Activated naive CD8-positive, alpha-beta T cell treated with anti-CD3 and anti-CD28 coated beads for 36 hours (primary cell): Measurements from ENCODE around the gene BTBD6. TPM values are rescaled to one million over a fixed set of nuclear protein-coding genes. Genes with fewer than 3 reads are reported as not detected.

Source experiments
- DNase-seq: peaks from one replicate; pipeline ENCODE4 v3.0.0; 2021
- H3K27ac Mint-ChIP-seq: one replicate; pipeline ENCODE4 v1.8.0; 2022; ENCODE audit warnings: mild to moderate bottlenecking, moderate library complexity, mixed read lengths
- H3K27me3 Mint-ChIP-seq: one replicate; pipeline ENCODE4 v1.8.0; 2022; ENCODE audit warnings: mild to moderate bottlenecking, mixed read lengths
- H3K36me3 Mint-ChIP-seq: one replicate; pipeline ENCODE4 v1.8.0; 2021; ENCODE audit warnings: mild to moderate bottlenecking, mixed read lengths
- H3K4me1 Mint-ChIP-seq: one replicate; pipeline ENCODE4 v1.8.0; 2021; ENCODE audit warnings: mixed read lengths
- H3K4me3 Mint-ChIP-seq: one replicate; pipeline ENCODE4 v1.8.0; 2022; ENCODE audit warnings: mild to moderate bottlenecking, moderate library complexity, mixed read lengths
- H3K9me3 Mint-ChIP-seq: one replicate; pipeline ENCODE4 v1.8.0; 2022; ENCODE audit warnings: mixed read lengths
- total RNA-seq, 2 experiments: library from RNA; stranded (reverse); gene quantifications; one replicate each; pipeline ENCODE4 v1.2.3, GENCODE V29; 2021

BTBD6 gene
- total RNA-seq = 10 to 100 TPM; 33.9 to 35.2 TPM

DNA sequence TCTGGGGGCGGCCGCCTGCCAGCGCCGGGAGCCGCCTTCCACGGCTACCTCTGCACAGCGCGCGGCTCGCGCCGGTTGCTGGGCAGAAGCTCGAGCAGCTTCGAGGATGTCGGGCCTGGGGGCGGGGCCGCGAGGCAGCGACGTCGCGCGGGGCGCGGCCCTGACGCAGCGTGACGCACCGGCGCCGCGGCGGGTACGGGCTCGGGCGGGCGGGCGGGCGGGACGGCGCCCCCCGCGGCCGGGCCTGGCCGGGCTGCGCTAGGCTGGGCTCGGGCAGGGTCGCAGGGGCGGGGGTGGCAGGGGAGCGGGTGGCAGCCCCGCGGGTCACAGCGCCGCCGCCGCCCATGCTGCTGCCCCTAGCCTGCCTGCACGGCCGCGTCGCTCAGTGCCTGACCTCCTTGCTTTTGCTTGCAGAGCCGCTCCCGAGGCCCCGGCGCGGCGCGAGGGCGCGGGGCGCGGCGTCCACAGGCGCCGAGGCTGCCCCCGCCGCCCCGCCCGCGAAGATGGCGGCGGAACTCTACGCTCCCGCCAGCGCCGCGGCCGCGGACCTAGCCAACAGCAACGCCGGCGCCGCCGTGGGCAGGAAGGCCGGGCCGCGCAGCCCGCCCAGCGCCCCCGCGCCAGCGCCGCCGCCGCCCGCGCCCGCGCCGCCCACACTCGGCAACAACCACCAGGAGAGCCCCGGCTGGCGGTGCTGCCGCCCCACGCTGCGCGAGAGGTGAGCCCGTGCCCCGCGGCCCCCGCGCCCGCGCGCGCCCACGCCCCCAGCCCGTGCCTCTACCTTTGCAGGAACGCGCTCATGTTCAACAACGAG is at the start of gene BTBD6:
BTBD6 (plus strand) TSS at position 166 of the 814 bp plus-strand sequence; CDS start at position 345, 179 bp downstream.
- no peaks in the 10 kb centered on the region for H3K27me3 Mint-ChIP-seq
- peaks cover 31% of the 10 kb centered on the region for H3K4me1 Mint-ChIP-seq
- peak within 1 kb of the TSS; percentile 76 for H3K4me3 Mint-ChIP-seq
- DNase-seq = peak; percentile 93
- H3K27ac Mint-ChIP-seq = peak within 1 kb of the TSS; percentile 63
- no peaks in the 10 kb centered on the region for H3K9me3 Mint-ChIP-seq
- peaks cover 9% of the 10 kb centered on the region for H3K36me3 Mint-ChIP-seq

DNA sequence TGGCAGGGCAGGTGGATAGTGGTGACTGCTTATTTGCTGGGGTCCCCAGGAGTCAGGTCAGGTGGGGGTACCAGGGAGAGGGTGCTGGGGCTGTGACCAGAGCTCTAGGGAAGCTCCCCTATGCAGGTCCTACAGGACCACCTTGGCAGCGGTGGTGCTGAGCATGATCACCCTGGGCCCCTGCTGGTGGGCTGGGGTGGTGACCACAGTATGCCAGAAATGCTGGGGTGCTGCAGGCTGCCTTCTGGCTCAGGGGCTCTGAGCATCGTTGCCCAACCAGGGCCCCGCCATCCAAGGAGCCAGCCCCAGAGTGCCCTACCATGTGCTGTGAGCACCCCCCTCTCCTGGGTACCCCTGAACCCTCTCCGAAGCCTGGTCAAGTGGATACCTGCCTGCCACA is 49.7 kb upstream of the BTBD6 start:
- DNase-seq = no peak
- peaks cover 57% of the 10 kb centered on the region for H3K27me3 Mint-ChIP-seq
- no peaks in the 10 kb centered on the region for H3K36me3 Mint-ChIP-seq
- no peak overlapping the region for H3K4me3 Mint-ChIP-seq
- no peak overlapping the region for H3K27ac Mint-ChIP-seq
- H3K4me1 Mint-ChIP-seq = peaks cover 26% of the 10 kb centered on the region
- no peaks in the 10 kb centered on the region for H3K9me3 Mint-ChIP-seq

DNA sequence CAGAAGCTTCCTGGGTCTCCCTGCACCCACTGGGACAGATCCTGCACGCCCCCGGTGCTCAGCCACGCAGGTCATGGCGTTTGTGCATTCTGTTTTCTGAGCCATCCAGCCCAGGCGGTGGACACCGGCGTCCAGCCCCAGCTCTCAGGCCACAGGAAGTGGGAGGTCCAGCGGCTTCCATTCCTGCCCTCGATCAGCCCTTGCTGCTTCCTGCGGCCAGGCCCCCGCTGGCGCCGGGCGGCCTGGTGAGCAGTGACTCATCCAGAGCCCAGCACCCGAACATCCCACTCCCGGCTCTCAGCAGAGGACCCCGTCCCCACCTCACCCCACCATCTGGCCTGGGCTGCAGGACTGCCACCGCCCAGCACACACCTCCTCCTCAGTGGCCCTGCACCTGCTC is 49.2 kb upstream of the BTBD6 start:
- Mint-ChIP-seq H3K4me3 (no peak overlapping the region), H3K27me3 (peaks cover 57% of the 10 kb centered on the region), H3K9me3 (no peaks in the 10 kb centered on the region), H3K4me1 (peaks cover 22% of the 10 kb centered on the region), H3K27ac (no peak overlapping the region), H3K36me3 (no peaks in the 10 kb centered on the region)
- no peak for DNase-seq

DNA sequence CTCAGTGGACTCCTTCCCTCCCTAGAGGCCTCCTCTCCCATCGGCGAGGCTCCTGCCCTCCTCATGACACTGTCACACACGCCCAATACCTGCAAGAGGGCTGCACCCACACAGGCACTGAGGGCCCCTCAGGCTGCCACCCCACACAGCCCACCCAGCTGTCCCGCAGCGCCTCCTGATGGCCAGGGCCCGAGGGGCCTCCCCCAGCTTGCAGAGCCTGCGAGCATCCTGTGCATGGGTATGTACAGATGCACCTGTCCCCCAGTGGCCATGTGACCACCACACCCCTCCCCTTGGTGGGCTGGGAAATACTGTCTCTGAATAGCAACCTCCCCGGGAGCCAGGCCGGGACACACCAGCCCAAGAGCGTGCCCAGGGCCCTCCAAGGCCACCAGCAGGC is 48.3 kb upstream of the BTBD6 start:
- Mint-ChIP-seq H3K27me3 (peaks cover 51% of the 10 kb centered on the region), H3K9me3 (no peaks in the 10 kb centered on the region), H3K27ac (no peak overlapping the region), H3K4me1 (peaks cover 19% of the 10 kb centered on the region), H3K4me3 (no peak overlapping the region), H3K36me3 (no peaks in the 10 kb centered on the region)
- no peak for DNase-seq

DNA sequence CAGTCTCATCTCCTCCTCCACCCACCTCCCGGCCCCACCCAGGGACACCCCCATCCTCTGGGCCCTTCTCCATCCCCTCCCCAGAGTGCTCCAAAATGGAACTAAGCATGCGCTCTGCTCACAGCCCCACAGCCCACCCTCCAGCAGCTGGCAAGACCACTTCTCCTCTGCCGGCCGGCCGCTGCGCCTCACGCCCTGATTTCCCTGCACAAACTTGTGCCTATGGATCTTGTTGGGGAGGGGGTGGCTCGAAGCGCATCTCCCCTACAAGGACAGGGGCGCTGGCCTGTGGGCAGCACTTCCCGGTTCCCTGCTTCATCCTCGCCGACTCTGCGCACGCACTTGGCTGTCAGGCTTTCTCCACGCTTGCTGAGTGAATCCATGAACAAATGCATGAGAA is 47.7 kb upstream of the BTBD6 start:
- Mint-ChIP-seq H3K36me3 (no peaks in the 10 kb centered on the region), H3K4me3 (no peak overlapping the region), H3K27me3 (peaks cover 48% of the 10 kb centered on the region), H3K4me1 (peaks cover 16% of the 10 kb centered on the region), H3K27ac (no peak overlapping the region), H3K9me3 (no peaks in the 10 kb centered on the region)
- no peak for DNase-seq

DNA sequence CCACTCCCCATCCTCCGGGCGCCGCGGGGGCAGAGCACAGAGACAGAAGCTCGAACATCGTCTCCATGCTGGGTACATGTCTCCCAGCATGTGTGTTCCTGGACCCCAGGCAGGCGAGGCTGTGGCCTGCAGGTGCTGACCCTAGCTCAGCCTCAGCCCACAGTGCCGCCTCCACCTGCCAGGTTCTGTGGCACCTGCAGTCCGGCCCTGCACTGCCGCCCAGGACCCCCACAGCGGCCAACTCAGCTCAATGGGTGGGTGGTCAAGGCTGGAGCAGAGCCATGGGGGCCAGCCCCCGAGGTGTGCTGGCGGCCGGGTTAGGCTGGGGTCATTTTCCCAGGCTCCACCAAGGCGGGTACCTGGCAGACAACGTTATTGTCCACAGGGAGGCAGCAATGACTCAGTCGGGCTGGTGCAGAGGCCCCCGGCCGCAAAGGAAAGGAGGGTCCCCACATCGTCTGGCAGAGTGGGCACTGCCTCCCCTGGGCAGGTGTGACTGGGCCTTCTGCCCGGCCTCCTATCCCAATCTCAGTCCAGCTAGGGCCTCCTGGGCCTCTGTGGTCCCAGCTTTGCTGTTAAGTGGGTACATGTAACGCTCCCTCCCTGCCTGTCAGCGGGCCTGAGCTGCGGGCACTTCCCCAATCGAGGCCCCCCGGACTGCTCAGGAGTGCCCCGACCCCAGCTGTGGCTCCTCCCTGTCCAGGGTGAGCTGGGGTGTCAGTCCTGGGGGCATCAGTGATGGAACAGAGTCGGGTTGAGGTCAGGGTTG is 47.0 kb upstream of the BTBD6 start:
- Mint-ChIP-seq H3K27me3 (peaks cover 42% of the 10 kb centered on the region), H3K4me1 (peaks cover 13% of the 10 kb centered on the region), H3K36me3 (no peaks in the 10 kb centered on the region), H3K4me3 (no peak overlapping the region), H3K9me3 (no peaks in the 10 kb centered on the region), H3K27ac (peak overlapping the region; percentile 16)
- no peak for DNase-seq

DNA sequence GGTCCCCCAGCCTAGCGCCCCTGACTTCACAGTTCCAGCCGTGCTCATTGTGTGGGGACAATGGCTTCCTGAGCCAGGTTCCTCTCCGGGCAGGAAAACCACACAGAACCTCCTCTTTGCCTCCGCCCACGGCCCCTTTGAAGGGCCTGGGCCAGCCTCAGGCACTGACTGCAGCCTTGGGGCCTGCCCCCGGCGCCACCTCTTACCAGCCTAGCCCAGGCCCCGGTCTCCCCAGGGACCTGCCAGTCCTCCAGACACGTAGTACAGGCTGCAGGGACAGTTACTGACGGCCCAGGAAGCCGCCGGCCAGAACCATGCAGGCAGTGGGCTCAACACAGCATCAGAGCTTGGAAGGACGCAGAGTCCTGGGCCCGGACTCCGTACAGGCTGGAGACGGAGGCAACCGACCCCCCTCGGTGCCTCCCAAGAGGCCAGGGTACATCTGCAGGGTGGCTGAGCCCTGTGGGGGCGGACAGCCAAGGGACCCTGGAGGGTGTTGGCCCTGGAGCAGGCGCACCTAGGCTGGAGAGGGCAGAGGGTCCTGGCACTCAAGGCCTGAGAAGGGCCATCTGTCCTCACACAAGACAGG is 46.3 kb upstream of the BTBD6 start:
- peak; percentile 68 for DNase-seq
- H3K9me3 Mint-ChIP-seq = no peaks in the 10 kb centered on the region
- H3K36me3 Mint-ChIP-seq = no peaks in the 10 kb centered on the region
- no peak overlapping the region for H3K4me3 Mint-ChIP-seq
- peaks cover 13% of the 10 kb centered on the region for H3K4me1 Mint-ChIP-seq
- peak overlapping the region; percentile 16 for H3K27ac Mint-ChIP-seq
- peaks cover 40% of the 10 kb centered on the region for H3K27me3 Mint-ChIP-seq

DNA sequence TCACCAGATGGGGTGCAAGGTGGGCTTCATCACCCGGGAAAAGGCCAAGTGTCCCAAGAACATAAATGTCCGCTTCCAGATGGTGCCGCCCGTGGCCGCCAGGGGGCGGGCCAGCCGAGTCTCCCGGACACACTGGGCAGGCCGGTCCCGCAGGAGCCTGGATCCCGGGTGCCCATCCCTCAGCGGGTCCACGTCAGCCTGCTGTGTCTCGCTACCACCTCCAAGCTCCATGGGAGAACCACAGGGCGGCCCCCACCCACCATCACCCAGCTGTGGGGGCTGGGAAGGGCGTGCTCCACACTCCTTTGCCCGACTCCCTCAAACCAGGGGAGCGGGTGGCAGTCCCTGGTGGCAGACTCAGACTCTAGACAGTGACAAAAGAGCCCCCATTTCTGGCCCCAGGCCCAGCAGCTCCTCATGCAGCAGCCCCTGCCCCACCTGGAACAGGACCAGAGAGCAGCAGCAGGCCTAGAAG is 45.2 kb upstream of the BTBD6 start:
- Mint-ChIP-seq H3K4me1 (peaks cover 13% of the 10 kb centered on the region), H3K9me3 (no peaks in the 10 kb centered on the region), H3K27ac (no peak overlapping the region), H3K27me3 (peaks cover 30% of the 10 kb centered on the region), H3K36me3 (no peaks in the 10 kb centered on the region), H3K4me3 (no peak overlapping the region)
- peak; percentile 59 for DNase-seq

DNA sequence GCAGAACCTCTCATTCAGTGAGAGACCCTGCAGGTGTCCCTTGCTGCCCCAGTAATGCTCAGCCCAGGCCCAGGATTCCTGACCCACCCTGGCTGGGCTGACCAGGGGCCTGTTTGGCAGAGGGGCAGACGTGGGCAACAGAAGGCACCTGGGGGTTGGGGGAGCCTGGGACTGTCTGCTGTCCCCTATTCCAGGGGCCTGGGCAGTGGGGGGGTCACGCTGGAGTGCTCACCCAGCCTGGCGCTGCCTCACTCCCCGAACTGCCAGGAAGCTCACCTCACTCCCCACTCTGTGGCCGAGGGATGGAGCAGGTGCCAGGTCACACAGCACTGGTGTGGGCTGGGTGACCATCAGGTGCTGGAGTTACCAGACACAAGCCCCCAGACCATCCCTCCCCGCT is 44.6 kb upstream of the BTBD6 start:
- peaks cover 13% of the 10 kb centered on the region for H3K4me1 Mint-ChIP-seq
- no peak for DNase-seq
- H3K36me3 Mint-ChIP-seq = no peaks in the 10 kb centered on the region
- no peak overlapping the region for H3K4me3 Mint-ChIP-seq
- no peaks in the 10 kb centered on the region for H3K9me3 Mint-ChIP-seq
- H3K27ac Mint-ChIP-seq = no peak overlapping the region
- peaks cover 25% of the 10 kb centered on the region for H3K27me3 Mint-ChIP-seq

DNA sequence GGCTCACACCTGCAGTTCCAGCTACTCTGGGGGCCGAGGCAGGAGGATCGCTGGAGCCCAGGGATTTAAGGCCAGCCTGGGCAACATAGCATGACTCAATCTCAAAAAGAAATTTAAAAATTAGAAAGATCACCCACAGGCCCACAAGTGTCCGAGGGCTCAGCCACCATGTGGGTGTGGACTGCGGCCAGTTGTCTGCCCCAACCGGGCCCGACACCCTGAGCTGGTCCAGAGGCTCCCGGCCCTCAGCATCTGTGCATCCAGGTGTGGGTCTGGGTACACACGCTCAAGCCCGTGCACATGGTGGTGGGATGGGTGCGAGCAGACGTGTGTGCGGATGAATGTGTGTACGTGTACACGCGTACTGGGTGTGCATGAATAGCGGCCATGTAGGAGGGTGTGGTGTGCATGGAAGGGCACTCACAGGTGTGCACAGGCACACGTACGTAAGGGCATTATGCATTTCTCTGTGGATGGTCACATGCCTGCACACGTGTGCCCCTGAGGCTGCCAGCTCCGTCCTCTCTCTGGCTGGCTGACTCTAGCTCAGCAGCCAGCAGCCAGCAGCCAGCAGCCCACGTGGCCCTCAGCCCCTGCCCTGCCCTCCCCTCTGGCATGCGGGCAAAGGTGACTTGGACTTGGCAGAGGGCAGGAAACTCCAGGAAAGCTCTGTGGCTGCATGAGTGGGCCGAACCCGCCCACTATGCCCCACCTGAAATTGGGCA is 44.0 kb upstream of the BTBD6 start:
- DNase-seq = no peak
- peaks cover 18% of the 10 kb centered on the region for H3K27me3 Mint-ChIP-seq
- no peak overlapping the region for H3K4me3 Mint-ChIP-seq
- H3K27ac Mint-ChIP-seq = no peak overlapping the region
- no peaks in the 10 kb centered on the region for H3K36me3 Mint-ChIP-seq
- H3K9me3 Mint-ChIP-seq = no peaks in the 10 kb centered on the region
- peaks cover 13% of the 10 kb centered on the region for H3K4me1 Mint-ChIP-seq

DNA sequence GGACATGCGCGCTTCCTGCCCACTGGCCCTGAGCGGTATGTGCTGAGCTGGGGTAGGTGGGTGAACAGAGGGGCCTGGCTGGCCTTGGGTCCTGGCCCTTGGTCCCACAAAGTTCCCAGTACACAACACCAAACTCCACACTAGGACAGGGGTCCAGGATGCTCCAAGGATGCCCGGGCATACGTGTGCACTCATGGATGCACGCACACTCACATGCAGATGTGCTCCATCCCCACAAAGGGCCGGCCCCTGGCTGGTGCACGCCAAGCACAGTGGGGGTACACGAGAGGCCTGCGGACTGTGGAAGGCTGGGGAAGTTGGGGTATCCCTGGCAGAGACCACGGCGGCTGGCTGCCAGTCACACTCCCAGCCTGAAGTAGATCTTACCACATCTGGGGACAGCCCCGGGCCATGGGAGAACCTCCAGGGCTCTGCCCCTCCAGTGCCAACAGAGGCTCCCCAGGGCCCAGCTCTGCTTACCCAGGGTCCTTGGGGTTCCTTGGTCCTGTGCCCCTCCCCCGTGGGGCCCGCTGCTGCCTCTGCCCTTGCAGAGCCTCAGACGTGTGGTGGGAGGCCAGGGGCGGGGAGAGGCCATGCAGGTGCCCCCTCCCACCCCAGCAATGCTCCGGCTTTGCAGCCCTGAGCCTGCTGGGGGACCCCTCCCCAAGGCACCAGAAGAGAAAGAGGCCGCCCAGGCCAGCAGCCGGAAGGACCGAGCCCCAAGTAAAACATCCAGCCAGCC is 43.2 kb upstream of the BTBD6 start:
- no peaks in the 10 kb centered on the region for H3K36me3 Mint-ChIP-seq
- H3K9me3 Mint-ChIP-seq = no peaks in the 10 kb centered on the region
- peaks cover 13% of the 10 kb centered on the region for H3K4me1 Mint-ChIP-seq
- H3K4me3 Mint-ChIP-seq = no peak overlapping the region
- H3K27me3 Mint-ChIP-seq = peaks cover 11% of the 10 kb centered on the region
- DNase-seq = no peak
- no peak overlapping the region for H3K27ac Mint-ChIP-seq

DNA sequence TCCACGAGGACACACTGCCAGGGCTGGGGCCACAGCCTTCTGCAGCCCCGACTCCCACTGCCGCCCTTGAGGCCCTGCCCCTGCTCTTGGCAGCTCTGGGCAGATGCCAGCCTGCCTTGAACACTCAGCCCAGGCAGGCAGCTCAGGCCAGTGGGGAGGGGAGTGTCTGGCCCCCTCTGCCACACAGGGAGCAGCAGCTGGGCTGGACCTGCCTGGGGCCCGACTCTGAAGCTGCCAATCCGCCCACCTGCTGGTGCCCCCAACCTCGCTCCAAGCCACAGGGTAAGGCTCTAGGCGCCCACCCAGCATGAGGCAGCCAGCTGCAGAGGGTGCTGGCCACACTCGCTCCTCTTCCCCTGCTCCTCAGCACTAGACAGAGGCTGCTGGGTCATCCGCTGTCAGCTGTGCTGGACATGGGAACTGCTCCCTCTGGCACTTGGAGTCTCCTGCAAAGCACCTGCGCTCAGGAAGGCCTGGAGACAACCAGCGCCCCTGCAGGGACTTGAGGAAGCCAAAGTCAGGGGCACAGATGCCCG is 42.6 kb upstream of the BTBD6 start:
- no peak for DNase-seq
- no peak overlapping the region for H3K27ac Mint-ChIP-seq
- H3K4me1 Mint-ChIP-seq = peaks cover 13% of the 10 kb centered on the region
- H3K27me3 Mint-ChIP-seq = peaks cover 5% of the 10 kb centered on the region
- no peaks in the 10 kb centered on the region for H3K36me3 Mint-ChIP-seq
- H3K9me3 Mint-ChIP-seq = no peaks in the 10 kb centered on the region
- no peak overlapping the region for H3K4me3 Mint-ChIP-seq

DNA sequence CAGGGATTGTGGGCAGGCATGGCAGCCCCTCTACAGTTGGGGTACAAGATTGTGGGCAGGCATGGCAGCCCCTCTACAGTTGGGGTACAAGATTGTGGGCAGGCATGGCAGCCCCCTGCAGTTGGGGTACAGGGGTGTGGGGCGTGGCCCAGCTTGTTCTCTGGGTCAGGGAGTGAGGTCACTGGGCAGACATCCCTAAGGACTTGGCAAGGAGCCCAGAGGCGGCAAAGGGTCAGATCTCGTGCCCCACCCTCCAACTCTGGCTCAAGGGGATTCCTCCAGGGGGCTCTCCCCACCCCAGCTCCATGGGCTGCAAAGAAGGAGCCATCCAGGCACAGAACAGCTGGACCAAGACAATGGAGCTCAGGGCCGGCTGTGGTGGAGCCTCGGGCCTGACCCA is 41.5 kb upstream of the BTBD6 start:
- H3K27me3 Mint-ChIP-seq = peaks cover under 1% of the 10 kb centered on the region
- no peaks in the 10 kb centered on the region for H3K36me3 Mint-ChIP-seq
- peaks cover 9% of the 10 kb centered on the region for H3K4me1 Mint-ChIP-seq
- no peak overlapping the region for H3K4me3 Mint-ChIP-seq
- no peak overlapping the region for H3K27ac Mint-ChIP-seq
- DNase-seq = no peak
- no peaks in the 10 kb centered on the region for H3K9me3 Mint-ChIP-seq

DNA sequence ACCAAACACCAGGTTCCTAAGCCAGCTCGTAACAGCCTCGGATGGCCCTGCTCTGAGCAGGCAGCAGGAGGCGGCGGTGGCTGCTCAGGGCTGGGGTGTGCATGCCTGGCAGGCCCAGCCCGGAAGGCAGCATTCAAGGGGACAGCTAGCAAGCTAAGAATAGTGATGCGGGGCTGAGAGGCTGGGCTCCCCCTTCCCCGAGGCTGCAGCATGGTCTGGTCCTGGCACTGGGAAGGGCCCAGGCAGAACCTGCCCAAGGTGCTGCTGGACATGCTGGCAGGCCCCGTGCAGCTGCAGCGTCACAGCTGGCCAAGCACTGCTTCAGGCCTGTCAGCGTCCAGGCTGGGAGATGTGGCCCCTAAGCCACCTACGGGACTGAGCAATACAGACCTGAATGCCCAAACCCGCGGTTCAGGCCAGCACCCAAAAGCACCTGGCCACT is 40.9 kb upstream of the BTBD6 start:
- Mint-ChIP-seq H3K27me3 (no peaks in the 10 kb centered on the region), H3K4me3 (no peak overlapping the region), H3K27ac (no peak overlapping the region), H3K36me3 (no peaks in the 10 kb centered on the region), H3K9me3 (no peaks in the 10 kb centered on the region), H3K4me1 (peaks cover 6% of the 10 kb centered on the region)
- DNase-seq = no peak
